GM18868 (cell line): Measurements from ENCODE around the gene KCTD18.

Source experiments
- ATAC-seq: cut with Tn5 transposase; IDR thresholded peaks from one replicate; pipeline ENCODE4 v1.9.1; 2021; ENCODE audit warnings: mild to moderate bottlenecking, moderate library complexity; ENCODE audit not compliant: unreplicated experiment

KCTD18 gene

DNA sequence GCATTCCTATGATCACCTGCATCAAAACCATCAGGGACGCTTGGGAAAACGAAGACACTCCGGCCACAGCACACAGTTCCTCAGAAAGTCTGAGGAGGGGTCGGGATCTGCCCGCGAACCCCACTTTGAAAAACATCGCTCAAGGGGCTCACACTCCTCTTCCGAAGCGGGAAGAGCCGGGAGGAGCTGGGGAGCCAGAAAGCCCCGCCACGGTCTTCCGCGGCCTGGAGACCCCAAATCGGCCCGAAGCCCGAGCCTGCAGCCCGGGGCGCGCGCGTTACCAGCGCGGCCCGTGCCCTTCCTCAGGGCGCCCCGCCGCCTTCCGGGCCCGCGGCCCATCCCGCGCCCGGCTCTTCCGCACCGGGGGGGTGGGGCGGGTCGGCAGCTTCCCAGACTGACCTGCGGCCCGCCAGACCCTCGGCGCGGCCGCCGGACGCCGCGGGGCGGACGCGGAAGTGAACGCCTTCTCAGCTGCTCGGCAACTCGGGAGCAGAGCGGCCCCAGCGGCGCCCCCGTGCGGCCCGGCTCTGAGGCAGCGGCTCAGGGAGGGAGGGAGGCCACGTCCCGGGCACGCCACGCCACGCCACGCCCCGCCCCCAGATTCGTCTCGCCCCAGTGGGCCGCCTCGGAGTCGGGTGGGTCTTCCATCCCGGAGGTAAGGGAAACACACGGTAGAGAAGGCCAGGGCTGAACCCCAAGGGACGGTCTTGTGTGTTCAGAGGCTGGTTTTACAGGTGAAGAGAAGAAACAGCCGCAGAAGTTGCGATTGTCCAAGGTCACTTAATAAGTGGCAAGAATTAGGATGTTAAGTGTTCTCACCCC is at the start of gene KCTD18:
KCTD18 (minus strand) TSS at position 457 of the 822 bp plus-strand sequence. CDS start 3,052 bp downstream, outside the sequence.
- ATAC-seq = peak; percentile 99

DNA sequence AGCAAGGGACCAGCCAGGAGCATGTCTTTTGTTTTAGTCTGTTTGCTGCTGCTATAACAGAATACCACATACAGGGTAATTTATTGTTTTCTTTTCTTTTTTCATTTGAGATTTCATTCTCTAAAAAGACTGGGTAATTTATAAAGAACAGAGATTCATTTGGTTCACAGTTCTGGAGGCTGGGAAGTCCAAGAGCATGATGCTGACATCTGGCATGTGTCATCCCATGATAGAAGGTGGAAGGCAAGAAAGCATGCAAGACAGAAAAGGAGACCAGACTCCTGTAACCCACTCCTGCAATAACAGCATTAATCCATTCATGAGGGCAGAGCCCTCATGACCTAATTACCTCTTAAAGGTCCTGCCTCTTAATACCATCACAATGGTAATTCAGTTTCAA is 30.9 kb upstream of the KCTD18 start:
- ATAC-seq = no peak

DNA sequence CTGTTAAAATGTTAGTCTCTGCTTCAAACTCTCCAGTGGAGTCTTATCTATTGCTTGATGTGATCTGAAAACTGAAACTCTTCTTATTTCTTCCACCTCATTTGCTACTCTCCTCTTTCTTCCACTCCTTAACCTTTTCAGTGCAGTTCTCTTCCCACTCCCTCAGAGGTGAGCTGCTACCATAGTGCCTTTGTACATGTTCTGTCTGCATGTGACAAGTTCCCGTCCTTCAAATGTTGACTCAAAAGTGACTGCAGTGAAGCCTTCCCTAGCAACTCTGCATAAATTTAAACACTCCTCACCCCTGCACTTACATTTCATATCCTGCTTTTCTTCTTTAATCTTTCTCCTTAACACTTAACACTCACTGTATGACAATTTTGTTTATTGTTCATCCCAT is 28.3 kb upstream of the KCTD18 start:
- ATAC-seq = no peak

DNA sequence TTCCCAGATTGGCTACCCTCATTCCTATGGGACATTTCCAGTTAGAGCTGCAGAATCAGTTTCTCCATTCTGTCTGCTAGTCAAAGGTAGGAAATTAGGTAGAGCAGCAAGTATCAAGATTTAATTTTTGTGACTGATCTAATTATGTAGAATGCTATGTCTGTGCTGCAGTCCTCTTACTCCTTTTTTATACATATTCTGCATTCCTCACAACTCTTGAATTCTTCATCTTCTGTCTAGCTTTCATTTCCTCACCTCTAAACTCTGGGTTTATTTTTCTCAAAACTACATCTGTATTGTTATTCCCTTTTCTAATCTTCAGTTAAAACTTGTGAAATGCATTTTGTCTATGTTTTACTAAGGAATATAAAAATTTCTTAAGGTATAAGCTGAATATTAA is 24.7 kb upstream of the KCTD18 start:
- ATAC-seq = no peak

DNA sequence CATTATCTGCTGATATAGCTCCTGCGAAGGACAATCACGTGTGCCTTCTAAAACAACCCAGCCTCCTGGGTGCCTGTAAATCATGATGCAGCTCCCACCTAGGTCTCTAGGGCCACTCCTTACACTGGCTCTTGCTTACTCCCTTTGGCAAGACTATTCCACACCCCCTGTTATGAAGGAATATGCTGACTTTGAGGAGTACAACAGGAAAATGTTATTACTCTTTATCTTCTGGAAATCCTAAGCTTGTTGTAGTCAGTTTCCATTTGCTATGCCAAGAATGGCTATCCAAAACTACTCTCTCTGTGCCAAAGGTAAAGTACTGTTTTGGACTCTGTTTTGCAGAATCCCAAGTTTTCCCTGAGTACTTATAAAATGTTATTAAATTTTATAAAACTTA is 23.9 kb upstream of the KCTD18 start:
- no peak for ATAC-seq

DNA sequence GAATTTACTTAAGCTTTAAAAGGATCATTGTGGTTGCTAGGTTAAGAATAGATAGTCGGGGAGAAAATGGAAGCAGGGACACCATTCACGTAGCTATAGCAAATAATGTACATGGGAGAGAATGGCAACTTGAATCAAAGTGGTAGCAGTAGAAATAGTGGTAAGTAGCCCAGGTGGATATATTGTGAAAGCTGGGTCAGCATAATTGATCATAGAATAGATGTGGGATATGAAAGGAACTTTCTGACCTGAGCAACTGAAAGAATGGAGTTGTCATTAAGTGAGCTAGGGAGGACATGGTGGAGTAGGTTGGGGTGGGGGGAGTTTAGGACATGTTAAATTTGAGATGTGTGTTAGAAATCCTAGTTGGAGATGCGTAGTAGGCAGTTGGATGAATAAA is 18.4 kb upstream of the KCTD18 start:
- ATAC-seq = no peak

DNA sequence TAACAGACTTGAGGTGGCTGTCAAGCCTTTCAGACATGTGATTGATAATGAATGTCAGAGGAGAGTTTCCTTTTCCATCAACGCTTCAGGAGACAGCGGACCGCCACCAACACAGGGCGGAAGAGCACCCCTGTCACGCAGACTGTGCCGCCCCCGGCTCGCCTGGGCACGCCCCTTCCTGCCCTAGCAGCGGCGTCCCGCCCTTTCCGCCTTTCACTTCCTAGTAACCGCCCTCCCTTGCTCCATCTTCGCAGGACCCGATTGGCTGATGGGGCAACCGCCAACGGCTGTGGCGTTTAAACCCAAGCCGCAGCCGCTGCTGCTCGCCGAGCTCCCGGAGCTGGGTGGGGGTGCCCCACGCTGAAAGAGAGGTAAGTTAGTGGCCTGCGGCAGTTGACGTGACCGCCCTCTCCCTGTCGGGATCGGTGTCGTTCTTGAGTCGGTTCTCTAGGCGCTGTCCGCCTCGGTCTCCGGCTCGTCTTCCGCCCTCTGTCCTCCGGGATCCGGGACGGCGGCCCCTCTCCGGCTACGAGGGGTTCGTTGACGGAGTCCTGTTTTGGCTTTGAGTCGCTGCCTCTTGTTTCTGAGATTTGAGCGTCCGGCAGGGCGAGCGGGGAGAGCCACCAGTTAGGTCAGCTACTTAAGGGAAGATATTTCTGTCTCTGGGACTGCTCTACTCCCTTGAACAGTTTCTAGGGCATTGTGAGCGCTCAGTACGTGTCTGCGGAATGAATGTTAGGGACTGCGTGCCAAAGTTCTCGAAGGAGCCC is 16.2 kb upstream of the KCTD18 start, which contains the start of gene SGO2:
SGO2 (plus strand) TSS at position 326 of the 770 bp plus-strand sequence. CDS start 6,769 bp downstream, outside the sequence.
- ATAC-seq = peak; percentile 100

DNA sequence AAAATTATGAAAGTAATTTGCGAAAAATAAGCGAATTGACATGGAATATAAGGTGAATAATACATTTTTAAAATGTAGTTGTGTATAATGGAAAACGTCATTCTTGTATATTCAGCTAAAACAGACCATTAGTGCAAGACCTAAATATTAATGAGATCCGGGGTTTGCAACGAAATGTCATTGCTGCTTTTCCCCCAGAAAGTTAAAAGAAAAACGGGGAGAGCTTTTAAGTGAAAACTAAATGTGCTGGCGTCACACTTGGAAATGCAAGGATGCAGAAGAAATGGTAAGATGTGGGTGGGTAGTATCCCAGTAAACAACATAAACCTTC is 15.6 kb upstream of the KCTD18 start:
- no peak for ATAC-seq

DNA sequence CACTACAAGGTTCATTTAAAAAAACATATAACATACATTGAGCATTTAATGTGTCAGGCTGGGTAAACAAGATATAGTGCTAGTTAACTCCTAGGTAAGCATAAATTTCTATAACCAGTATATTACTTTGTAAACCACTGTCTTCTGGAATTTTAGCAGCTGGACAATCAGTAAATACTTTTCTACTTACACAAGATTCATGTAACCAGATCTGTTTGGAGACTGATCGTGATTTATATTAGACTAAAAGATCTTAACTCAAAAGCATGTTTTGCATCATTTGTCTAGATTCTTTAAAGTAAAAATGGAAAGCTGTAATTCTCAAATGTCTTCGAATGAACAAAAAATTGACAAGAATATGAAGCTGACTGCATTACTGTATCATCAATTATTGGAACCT is 15.2 kb upstream of the KCTD18 start:
- no peak for ATAC-seq

DNA sequence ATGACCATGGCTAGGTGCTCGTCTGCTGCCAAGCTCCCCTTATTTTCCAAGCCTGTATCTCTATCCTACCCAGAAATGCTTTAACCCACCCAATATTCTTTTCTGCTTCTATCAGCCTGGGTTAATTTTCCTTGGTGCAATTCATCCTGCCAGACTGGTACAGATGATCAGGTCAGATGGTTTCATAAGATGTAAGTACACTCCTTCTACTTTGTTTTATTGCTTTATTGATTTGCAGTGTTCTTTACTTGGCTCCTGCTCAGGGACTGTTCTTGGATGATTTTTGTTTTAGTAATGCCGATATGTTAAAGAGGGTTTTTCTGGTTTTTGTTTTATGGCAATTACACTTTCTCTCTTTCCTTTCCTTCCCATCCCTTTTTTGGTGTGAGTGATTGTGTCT is 13.7 kb upstream of the KCTD18 start:
- no peak for ATAC-seq

DNA sequence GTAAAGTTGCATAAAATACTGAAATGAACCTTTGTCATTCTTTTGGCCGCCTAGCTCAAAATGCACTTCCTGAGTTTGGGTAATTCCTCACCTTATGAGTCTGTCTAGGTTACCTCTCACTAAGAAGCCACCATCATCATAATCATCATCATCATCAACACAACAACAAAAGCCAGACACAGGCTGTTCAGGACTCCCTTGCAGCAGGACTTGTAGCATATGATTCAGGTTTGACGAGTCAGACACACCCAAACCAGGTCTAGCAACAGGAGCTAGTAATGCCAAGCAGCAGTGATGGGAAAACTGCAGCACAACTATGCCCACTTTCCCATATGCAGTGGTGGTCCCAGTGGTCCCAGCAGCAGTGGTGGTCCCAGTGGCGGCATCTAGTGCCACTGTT is 13.3 kb upstream of the KCTD18 start:
- ATAC-seq = no peak

DNA sequence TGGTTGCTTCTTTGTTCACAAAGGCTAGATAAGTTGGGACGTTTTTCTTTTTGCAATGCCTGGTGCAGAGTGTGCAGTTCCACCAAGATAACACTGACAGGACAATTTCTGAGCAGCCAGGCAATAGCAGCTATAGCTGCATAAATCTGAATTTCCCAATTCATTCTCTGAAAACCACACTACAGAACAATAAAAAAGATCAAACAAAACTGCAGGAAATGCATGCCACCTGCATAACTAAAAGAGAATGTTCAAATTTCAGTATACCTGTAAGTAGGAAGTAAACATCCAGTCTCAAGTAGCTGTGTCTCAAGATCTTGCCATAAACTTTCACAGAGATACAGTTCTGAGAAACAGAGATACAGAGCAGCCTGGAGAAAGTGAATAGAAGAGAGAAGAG is 5.3 kb upstream of the KCTD18 start:
- no peak for ATAC-seq

DNA sequence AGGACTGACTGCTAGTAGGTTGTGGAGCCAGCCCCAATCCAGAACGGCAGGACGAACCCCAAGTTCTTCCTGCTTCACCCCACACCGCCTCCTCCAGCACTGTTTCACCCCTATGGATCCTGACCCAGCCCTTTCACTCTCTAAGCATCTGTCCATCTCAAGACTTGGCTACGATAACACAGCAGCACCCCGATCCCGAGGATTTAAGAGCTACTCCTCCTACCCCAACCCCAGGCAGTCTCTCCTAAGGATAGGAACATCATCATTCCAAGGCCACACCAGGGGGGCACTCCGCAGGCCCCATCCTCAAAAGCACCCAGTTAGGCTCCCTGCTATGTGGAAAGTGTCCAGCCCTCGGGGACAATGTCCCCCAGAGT is 645 bp downstream of the KCTD18 start:
- ATAC-seq = no peak

DNA sequence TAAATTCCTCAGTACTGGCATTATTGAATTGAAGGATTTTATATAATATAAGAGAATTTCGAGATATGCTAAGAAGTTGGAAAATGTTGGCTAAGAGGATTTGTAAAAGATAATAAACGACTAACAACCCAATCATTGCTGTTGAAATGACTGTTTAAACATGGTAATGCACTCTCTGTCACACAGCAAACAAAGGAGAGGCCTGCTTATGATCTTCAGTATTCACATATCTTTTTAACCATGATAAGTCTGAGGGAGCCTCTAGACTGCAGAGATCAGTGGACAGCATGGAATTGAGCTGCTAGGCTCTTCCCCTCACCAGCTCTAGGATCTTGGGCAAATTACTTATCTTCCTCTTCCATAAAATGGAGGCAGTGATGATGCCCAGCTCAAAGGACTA is 2.7 kb downstream of the KCTD18 start:
- no peak for ATAC-seq

DNA sequence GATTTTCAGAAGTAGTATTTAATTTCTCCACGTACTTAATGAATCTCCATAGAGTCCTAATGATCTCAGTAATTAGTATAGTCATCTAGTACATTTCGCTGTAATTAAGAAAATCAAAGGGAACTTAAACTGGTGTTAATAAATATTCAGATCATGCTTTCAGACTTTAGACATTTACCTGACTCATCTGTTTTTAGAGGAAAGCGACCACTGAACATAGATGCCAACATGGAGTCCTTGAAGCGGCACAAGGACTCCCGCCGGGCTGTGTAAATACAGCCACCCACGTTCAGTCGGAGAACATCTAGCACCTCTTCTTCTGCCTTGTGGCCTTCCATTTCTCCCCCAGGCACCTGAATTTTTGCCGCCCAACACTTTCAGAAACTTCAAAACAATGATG is 3.2 kb downstream of the KCTD18 start:
- no peak for ATAC-seq

DNA sequence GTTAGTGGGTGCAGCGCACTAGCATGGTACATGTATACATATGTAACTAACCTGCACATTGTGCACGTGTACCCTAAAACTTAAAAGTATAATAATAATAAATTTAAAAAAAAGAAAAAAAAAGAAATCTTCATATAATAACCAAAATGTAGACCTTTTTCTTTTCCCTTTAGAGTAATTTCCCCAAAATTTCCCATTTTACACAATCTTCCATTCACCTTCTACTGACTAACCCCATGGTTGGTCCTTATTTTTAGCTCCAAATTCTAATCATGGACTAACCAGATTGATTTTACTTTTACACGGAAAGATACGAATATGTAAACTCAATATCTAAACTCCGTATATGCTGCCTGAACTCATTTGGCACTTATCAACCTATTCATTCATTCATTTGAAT is 7.7 kb downstream of the KCTD18 start:
- ATAC-seq = no peak

DNA sequence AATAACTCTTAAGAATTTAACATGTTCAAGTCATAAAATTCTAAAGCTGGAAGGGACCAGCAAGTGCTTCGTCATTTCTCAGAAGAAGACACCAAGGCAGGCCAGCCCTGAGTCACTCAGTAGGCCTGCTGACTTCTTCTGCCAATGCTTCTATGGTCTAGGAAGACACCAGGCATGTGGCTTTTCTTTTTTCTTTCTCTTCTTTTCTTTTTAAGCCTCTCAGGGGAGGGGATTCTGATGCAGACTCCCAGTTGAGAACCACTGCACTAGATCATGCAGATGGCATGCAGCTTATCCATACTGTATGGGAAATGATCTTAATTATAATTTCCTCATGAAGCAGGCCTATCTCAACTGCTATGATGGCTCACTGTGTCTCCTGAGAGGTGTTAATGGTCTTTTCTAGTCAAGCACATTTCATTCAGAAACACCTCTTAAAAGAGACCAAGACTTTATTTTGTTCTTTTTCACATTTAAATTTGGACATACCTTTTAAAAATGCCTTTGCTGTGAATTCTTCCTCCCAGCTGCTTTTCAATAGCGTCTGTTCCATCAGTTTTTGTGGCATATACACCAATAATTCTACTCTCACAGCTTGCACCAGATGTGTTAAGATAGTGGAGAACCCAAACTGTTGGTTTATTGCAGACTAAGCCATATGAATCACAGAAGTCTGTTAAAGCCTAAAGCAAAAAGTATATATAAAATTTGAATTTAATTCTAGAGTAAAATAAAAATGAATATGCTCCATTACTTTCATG is 11.3 kb downstream of the KCTD18 start:
- ATAC-seq = no peak

DNA sequence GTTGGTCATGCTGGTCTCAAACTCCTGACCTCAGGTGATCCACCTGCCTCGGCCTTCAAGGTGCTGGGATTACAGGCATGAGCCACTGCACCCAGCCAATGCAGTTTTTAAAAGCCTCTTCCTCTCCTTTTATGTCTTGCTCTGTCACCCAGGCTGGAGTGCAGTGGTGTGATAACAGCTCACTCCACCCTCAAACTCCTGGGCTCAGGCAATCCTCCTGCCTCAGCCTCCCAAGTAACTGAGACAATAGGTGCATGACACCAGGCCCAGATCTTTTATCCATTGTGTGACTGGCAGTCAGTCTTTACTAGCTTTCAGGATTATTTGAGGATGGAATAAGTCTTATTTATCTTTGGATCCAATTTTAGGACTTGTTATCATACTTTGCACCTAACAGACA is 13.2 kb downstream of the KCTD18 start:
- no peak for ATAC-seq

DNA sequence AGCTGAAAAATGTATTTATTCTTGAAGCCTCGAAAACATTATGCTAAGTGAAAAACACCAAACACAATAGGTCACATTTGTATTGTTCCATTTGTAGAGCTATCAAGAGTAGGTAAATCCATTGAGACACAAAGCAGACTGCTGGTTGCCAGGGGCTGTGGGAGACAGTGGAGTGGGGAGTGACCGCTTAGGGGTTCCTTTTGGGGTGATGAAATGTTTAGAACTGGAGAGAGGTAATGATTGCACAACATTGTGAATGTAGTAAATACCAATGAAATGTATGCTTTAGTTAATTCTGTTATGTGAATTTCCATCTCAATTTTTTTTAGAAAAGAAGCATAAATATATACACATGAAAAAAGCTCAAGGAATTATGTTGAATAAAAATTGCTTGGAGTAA is 15.8 kb downstream of the KCTD18 start:
- ATAC-seq = no peak

DNA sequence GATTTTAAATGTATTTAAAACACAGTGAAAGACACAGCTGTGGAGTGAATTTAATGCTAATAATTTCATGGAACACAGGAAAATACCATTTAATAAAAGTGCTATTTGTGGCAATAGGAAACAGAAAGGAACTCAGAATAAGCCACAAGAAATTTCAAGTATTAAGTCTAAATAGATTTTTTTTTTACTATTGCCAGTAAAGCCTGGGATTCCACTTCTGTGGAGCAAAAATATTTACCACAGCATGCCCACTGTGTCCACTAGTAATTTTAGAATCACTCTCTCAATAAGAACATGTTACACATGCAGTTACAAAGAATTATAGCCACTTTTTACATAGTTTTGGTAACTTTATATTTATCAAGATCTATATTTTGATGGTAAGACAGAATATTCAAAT is 17.2 kb downstream of the KCTD18 start:
- ATAC-seq = no peak

DNA sequence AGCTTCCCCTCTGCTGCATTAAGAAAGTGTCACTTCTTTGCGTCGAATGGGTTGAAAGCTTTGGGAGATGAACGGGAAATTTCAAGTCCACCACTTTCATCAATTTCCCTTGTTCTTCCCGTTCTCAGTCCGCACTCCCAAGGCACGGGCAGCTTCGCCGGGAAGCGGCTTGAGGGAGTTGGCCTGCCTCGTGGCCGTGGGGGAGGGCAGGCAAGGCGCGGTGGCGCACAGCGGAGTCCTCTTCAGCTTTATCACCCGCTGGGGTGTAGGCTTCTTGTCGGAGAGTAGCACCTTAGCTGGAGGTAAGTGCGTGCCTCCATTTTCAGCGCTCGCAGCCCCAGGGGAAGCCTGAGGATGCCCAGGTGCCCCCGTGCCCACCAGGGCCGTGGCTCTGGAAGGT is 19.9 kb downstream of the KCTD18 start:
- ATAC-seq = no peak

DNA sequence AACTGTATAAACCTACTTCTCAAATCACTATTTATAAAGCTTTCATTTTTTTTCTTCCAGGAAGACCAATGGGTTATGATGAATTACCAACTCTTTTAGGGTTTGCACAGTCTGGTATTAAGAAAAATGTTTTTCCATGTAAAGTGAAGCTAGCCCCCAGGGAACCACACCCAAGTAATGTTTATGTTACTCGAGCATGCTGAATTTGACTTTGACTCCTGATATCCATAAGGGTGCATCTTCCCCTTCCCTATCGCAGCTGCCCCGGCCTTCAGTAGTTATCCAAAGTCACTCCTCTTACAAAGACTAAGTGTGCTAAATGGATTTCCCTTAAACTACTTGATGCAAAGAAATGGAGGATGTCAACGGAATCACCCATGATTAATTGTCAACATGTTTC is 21.7 kb downstream of the KCTD18 start:
- no peak for ATAC-seq
